GM19099 (cell line): ENCODE results near the gene SPDYE3.
A peak's percentile ranks its signal among the peaks of the same experiment; 100 is the strongest.
"Not testable (repeated sequence)": the region's sequence is repeated elsewhere in the genome, so short reads cannot be mapped to it uniquely, and the experiment has no call there.

Experiments
- POLR2A ChIP-seq: IDR thresholded peaks from 3 replicates; pipeline ENCODE4 v1.6.1; 2011; ENCODE audit warnings: low read depth; ENCODE audit not compliant: insufficient read length; ENCODE audit errors: extremely low read depth

SPDYE3 gene, protein sequence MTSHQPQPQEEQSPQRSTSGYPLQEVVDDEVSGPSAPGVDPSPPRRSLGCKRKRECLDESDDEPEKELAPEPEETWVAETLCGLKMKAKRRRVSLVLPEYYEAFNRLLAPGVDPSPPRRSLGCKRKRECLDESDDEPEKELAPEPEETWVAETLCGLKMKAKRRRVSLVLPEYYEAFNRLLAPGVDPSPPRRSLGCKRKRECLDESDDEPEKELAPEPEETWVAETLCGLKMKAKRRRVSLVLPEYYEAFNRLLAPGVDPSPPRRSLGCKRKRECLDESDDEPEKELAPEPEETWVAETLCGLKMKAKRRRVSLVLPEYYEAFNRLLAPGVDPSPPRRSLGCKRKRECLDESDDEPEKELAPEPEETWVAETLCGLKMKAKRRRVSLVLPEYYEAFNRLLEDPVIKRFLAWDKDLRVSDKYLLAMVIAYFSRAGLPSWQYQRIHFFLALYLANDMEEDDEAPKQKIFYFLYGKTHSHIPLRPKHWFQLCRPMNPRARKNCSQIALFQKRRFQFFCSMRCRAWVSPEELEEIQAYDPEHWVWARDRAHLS

DNA sequence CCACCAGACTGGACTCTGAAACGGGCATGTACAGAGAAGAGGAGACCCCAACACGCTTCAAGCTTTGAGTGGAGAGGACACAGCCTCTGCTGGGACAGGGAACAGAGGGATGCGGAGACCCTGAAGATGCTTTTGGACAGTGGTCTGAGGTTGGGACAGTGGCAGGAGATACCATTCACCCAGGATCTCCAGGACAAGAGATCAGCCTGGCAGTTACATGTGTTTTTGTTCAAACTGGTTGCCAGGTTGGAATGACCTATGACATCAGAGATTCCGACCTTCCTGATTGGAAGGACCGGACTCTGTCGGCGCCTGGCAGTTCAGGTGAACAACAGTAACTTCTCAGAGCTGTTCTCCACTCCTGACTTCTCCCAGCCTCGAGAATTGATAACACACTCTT, at the start of gene SPDYE3:
SPDYE3 (plus strand) TSS at position 301 of the 400 bp plus-strand sequence. CDS start 184 bp downstream, outside the sequence.
- not testable (repeated sequence) for TF ChIP-seq POLR2A

DNA sequence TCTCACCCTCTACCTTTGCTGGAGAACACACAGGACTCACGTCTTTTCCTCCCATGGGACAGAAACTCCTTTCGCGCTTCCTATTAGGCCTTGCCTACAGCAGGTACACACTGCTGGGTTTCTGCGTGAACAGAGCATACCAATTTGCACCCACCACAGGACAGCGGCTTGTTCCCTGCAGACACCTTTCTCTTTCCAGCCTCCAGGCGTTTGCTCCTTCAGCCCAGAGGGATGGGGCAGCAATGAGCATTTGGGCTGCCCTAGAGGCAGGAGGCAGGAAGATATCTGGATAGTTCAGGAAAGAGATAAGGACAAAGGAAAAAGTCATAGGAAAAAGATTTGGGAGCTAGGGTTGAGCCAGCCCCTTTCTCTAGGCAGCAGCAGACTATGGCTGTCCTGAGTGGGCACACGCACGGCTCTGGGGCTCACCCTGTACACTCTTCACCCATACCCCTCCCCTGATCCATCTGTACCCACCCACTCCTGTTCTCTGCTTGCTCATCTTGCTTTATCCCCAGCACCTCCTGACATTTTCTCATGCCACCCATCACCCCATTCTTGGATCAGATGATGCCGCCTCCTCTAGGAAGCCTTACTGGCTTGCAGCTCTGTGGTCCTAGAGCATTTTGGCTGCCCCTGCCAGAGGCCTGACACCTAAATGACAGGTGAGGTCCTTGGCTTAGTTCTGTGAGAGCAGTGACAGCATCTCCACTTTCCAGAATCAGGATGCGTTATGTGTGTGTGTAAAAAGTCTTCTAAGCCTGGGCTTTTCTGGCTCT, 40.7 kb upstream of the SPDYE3 start:
- TF ChIP-seq POLR2A = no peak

DNA sequence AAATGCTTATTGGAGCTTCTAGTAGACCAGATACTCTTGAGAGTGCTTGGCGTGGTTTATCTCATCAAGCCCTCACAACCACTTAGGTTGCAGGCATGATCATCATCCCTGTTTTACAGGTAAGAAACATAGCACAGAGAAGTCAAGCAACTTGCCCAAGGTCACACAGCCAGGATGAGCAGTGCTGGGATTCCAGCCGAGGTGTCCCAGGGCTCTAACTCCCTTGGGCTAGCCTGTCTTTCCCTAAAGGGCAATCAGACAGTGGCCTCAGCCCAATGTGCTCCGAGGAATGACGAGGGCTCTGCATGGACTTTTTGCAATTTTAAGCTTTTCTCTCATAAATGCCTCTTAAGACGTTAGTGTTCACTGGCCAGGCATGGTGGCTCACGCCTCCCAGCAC, 39.9 kb upstream of the SPDYE3 start:
- no peak for TF ChIP-seq POLR2A

DNA sequence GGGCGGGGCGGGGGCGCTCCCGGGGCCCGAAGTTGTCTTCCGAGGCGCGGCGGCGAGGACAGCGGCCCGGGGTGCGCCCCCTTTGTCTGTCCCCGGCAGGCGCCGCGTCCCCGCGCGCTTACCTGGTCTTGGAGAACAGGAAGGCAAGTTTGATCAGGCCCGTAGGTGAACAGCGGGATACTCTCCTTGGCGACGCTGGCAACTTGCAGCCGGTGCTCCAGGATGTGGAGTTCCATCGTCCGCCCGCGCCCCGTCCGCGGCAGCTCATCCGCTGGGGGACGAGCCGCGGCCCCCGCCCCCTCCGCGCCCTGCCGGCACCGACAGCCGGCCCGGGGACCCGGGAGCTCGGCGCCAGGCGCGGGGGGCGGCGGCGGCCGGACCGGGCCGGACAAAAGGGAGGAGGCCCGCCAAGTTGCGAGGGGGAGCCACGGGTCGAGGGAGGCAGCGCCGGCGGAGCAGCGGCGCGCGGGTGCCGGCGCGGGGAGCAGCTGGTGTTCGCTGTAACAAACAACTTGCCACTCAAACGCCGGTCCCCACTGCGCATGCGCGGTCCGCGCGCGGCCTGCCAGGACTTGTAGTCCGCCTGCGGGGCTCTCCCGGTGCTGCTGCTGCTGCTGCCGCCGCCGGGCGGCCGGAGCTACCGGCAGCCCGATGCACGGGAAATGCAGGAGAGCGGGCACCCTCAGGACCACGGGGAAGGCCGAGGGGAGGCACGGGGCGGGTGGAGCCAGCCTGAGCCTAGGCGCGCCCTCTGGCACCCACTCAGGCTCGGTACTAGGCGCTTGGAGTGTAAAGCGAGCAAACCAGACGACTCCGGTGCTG, 35.6 kb upstream of the SPDYE3 start:
- peak; percentile 53 for TF ChIP-seq POLR2A

DNA sequence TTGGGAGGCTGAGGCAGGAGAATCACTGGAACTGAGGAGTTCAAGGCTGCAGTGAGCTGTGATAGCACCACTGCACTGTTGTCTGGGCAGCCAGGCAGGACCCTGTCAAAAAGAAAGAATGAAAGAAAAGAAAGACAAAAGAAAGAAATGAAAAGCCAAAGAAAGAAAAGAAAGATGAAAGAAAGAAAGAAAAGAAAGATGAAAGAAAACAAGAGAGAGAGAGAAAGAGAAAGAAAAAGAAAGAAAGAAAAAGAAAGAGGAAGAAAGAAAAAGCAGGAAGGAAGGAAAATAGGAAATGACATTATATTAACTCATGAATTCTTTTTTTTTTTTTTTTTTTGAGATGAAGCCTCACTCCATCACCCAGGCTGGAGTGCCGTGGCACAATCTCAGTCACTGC, 32.4 kb upstream of the SPDYE3 start:
- no peak for TF ChIP-seq POLR2A

DNA sequence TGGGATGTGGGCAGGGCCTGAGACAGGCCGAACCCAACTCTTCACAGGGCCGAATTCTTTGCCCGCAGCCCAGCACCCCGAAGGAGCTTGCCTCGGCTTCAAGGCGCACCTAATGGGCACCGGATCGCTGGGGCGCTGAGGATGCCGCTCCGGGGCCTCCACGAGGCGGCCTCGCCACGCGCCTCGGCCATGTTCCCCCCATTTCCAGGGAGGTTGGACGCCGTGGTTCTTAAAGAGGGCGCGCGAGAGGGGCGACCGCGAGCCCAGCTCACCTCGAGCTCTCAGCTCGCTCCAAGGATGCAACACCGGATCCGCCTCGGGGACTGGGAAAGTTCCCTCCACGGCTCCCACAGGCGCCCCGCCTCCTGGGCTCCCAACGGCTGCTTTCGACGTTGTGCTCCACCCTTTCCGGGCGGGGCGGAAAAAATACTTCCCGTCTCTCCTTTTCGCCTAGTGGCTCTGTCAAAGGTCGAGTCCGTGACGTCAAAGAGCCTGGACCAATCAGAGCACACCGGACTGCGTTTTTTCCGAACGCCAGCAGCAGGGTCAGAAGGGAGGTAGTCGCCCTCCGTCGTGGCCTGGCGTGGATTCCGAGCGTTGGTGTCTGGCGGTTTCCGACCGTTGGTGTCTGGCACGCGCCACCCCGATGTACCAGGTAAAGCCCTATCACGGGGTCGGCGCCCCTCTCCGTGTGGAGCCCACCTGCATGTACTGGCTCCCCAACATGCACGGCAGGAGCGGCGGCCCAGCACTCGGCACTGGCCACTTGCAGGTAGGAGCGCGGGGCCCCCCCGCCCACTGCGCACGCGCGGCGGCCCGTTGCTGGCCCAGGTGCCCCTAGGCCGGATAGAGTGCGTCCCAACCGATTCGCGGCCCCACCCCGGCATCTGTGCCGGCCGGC, 28.3 kb downstream of the SPDYE3 start:
- TF ChIP-seq POLR2A = peak; percentile 95

DNA sequence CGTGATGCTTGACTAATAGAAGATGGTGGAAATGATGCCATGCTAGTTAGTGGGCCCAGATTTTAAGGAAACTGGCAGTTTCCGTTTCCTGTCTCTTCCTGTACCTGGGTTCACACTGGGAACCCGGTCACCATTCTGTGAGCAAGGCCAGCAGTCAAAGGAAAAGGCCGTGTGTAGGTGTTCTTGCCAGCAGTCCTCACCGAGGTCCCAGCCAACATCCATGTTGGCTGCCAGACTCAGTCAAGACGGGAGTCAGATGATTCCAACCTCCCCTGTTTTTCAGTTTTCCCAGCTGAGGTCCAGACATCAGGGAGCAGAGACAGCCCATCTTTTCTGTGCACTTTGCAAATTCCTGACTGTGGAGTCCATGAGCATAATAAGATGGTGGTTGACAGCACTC, 35.3 kb downstream of the SPDYE3 start:
- TF ChIP-seq POLR2A = no peak

DNA sequence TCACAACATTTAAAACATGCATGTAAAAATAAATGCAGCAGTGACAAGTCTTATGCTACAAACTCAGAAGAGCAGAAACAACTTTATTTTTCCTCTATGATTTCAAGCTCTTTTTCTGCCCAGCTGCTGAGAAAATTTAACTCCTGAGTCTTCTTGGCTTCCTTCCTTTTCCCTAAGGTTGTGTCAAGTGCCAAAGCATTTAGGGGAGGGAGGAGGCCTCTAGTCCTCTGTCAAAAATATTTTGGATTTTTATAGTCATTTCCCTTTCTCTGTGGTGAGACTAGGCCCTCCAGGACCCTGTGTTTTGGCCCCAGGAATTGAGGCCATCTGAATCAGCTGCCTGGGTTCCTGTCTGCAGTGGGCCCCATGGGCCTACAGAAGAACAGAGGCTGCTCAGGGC, 39.4 kb downstream of the SPDYE3 start:
- TF ChIP-seq POLR2A = no peak

DNA sequence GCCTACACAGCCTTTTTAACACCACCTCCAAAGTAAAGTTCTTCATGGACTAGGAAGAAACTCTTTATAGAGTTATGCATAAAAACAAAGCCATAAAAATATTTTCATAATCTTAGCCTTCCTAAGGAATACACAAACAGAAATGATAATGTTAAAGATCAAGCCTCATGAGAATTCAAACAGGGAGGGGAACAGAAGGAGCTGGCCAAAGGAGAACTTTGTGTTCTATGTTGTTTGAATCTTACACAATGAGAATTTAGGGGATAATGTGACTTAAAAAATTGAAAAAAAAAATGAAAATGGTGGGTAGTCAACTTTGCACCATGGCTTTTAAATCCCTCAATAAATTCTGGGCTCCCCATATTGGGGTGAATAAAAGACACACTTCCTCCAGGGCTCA, 41.3 kb downstream of the SPDYE3 start:
- no peak for TF ChIP-seq POLR2A

DNA sequence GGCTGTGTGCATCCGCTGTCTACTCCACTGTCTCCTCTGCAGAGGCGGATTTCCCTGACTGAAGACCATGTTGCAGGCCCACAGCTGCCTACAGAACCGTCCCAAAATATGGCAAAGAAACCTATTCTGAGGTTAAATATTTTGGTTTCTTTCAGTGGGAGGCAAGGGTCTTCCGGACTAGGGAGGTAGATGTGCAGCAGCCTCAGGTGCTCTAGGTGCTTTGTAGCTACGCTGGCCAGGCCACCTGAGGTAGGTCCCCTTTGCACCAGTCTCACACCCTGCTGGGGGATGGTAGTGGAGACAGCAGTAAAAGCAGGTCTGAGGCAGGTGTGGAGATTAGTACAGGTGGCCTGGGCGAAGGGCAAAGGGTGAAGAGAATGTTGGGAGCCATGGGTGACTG, 42.3 kb downstream of the SPDYE3 start:
- no peak for TF ChIP-seq POLR2A

DNA sequence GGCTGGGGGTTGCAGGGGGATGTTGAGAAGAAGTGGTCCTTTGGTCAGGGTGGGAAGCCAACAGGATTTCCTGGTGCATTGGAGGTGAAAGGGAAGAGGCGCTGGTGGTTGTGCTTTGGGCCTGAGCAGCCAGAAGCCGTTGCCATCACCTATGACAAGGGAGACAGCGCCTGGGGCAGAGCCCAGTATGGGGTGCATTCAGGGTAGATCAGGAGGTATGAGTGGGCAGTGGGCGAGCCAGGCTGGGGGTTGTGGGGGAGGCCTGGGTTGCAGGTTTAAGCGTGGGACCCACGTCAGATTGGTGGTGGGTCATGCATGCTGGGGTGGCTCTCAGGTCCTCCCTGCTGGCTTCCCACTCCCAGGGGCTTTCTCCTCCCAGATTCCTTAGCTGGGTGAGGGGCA, 44.2 kb downstream of the SPDYE3 start:
- no peak for TF ChIP-seq POLR2A

DNA sequence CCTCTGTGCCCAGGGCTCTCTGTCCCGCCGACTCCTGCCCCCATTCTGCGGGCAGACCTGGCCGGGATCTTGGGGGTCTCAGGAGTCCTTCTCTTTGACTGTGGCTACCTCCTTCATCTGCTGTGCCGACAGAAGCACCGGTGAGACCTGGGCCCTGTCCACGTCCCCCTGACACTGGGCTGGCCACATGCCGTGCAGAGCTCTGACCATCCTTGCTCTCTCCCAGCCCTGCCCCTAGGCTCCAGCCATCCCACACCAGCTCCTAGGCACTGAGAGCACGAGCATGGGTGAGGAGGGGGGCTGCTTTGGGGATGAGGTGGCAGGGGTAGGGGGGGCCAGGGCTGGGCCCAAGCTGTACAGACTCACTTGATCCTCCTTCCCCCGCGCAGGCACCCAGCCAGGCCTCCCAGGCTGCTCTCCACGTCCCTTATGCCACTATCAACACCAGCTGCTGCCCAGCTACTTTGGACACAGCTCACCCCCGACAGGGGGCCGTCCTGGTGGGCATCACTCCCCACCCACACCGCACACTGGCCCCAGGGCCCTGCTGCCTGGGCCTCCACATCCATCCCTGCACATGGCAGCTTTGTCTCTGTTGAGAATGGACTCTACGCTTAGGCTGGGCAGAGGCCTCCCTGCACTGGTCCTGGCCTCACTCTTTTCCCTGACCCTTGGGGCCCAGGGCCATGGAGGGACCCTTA, 45.6 kb downstream of the SPDYE3 start:
- no peak for TF ChIP-seq POLR2A

DNA sequence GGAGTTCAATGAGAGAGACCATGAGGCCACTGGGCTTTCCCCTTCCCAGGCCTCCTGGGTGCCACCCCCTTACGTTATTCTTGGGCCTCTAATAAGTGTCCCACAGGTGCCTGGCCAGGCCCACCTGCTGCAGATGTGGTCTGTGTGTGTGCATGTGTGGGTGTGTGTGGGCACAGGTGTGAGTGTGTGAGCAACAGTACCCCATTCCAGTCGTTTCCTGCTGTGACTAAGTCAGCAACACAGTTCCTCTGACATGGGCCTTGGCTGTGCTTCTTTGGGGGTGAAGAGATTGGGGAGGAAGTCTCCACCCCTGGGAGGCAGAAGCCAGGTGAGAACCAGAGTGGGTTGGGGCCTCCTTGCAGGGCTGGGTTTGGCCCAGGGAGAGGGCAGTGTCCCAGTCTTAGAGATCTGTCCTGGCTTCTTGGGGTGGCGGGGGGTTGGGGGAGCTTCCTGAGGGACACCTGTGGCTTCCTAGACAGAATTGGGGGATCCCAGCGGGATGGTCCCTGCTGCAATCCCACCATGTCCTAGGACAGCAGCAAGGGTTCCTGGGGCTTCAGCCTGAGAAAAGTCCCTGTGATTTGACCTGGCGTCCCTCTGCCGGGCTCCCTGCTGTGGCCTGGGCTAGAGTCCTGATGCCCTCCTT, 46.3 kb downstream of the SPDYE3 start:
- TF ChIP-seq POLR2A = no peak
